IMR-90 (cell line): Measurements from ENCODE around the gene FGD3. TPM values are rescaled to one million over a fixed set of nuclear protein-coding genes. Genes with fewer than 3 reads are reported as not detected.

Experiments
- ATAC-seq: fragments of 200-7000 bp; cut with Tn5 transposase; 2 replicates; pipeline ENCODE4 v1.9.1; 2020; ENCODE audit warnings: low read depth, mild to moderate bottlenecking, moderate library complexity
- BruUV-seq: library from RNA; stranded (reverse); fragments of 400-500 nt; replicated peaks from 2 replicates; lab custom pipeline; 2021; lab: Mats Ljungman, UMichigan
- CTCF ChIA-PET: fragments of 300-600 bp; formaldehyde crosslinking; extraction: SDS; loops from one replicate; lab custom pipeline; 2021; ENCODE audit warnings: antibody characterized with exemption; lab: Yijun Ruan, JAX
- POLR2A ChIA-PET: fragments of 300-600 bp; sonication (Branson Sonifier 250); formaldehyde crosslinking; loops from one replicate; lab custom pipeline; 2022; ENCODE audit warnings: antibody characterized with exemption; ENCODE audit not compliant: unreplicated experiment; lab: Charles Lee
- DNase-seq: peaks from one replicate; pipeline ENCODE4 v3.0.0; 2013
- H2AFZ ChIP-seq: replicated peaks from 2 replicates; pipeline ENCODE3; 2013; ENCODE audit warnings: low read length, mild to moderate bottlenecking; ENCODE audit not compliant: poor library complexity
- H2AK5ac ChIP-seq: 2 replicates; pipeline ENCODE4 v1.6.1; 2013; ENCODE audit warnings: low read depth, low read length, inconsistent platforms
- H2AK9ac ChIP-seq: replicated peaks from 2 replicates; pipeline ENCODE3; 2013; ENCODE audit warnings: mild to moderate bottlenecking, low read depth, low read length, moderate library complexity; ENCODE audit not compliant: poor library complexity
- H2BK120ac ChIP-seq: 2 replicates; pipeline ENCODE4 v1.6.1; 2013; ENCODE audit warnings: low read depth, low read length, inconsistent platforms
- H2BK15ac ChIP-seq: 3 replicates; pipeline ENCODE4 v1.6.1; 2013; ENCODE audit warnings: low read depth, low read length, inconsistent platforms
- H2BK20ac ChIP-seq: 2 replicates; pipeline ENCODE4 v1.6.1; 2013; ENCODE audit warnings: low read depth, mild to moderate bottlenecking, inconsistent platforms, low read length, moderate library complexity
- H2BK5ac ChIP-seq: 2 replicates; pipeline ENCODE4 v1.6.1; 2013; ENCODE audit warnings: mild to moderate bottlenecking, low read depth, low read length, inconsistent platforms; ENCODE audit not compliant: poor library complexity, severe bottlenecking
- H3K14ac ChIP-seq: replicated peaks from 2 replicates; pipeline ENCODE4 v1.6.1; 2013; ENCODE audit warnings: low read depth, low read length, inconsistent platforms
- H3K18ac ChIP-seq: 2 replicates; pipeline ENCODE4 v1.6.1; 2013; ENCODE audit warnings: low read depth, low read length, control low read depth
- H3K23ac ChIP-seq: 2 replicates; pipeline ENCODE4 v1.6.1; 2013; ENCODE audit warnings: low read depth, low read length, inconsistent platforms
- H3K27ac ChIP-seq: 2 replicates; pipeline ENCODE4 v1.5.1; 2013; ENCODE audit warnings: mild to moderate bottlenecking, control low read depth, low read length; ENCODE audit not compliant: insufficient read depth
- H3K27me3 ChIP-seq: 2 replicates; pipeline ENCODE4 v1.6.1; 2013; ENCODE audit warnings: low read length; ENCODE audit not compliant: control insufficient read depth, insufficient read depth
- H3K36me3 ChIP-seq: 2 replicates; pipeline ENCODE4 v1.6.1; 2013; ENCODE audit warnings: low read length, mixed read lengths; ENCODE audit not compliant: control insufficient read depth, insufficient read depth
- H3K4ac ChIP-seq: 2 replicates; pipeline ENCODE4 v1.6.1; 2013; ENCODE audit warnings: low read depth, low read length, inconsistent platforms
- H3K4me1 ChIP-seq: 2 replicates; pipeline ENCODE4 v1.6.1; 2013; ENCODE audit warnings: low read length, mixed read lengths; ENCODE audit not compliant: control insufficient read depth, insufficient read depth
- H3K4me2 ChIP-seq: 2 replicates; pipeline ENCODE4 v1.6.1; 2013; ENCODE audit warnings: low read depth, mild to moderate bottlenecking, control low read depth, low read length, moderate library complexity
- H3K4me3 ChIP-seq: 2 replicates; pipeline ENCODE4 v1.5.1; 2013; ENCODE audit warnings: low read depth, mild to moderate bottlenecking, control low read depth, low read length, moderate library complexity; ENCODE audit not compliant: insufficient read depth
- H3K56ac ChIP-seq: 2 replicates; pipeline ENCODE4 v1.6.1; 2013; ENCODE audit warnings: low read length, inconsistent platforms; ENCODE audit not compliant: insufficient read depth; ENCODE audit errors: extremely low read depth
- H3K79me1 ChIP-seq, 2 experiments: 2 replicates each; pipeline ENCODE4 v1.6.1; 2013; ENCODE audit warnings: low read length in 2 of 2, inconsistent platforms in 1 of 2, low read depth in 1 of 2
- H3K9ac ChIP-seq: 2 replicates; pipeline ENCODE4 v1.6.1; 2013; ENCODE audit warnings: low read depth, low read length, control low read depth
- H3K9me1 ChIP-seq: 2 replicates; pipeline ENCODE4 v1.6.1; 2013; ENCODE audit warnings: low read length, inconsistent platforms; ENCODE audit not compliant: insufficient read depth
- H3K9me3 ChIP-seq: 2 replicates; pipeline ENCODE4 v1.6.1; 2013; ENCODE audit warnings: low read length; ENCODE audit not compliant: control insufficient read depth, insufficient read depth
- H4K20me1 ChIP-seq: 2 replicates; pipeline ENCODE4 v1.6.1; 2013; ENCODE audit warnings: low read length, inconsistent platforms; ENCODE audit not compliant: insufficient read depth
- H4K5ac ChIP-seq: 2 replicates; pipeline ENCODE4 v1.6.1; 2013; ENCODE audit warnings: mild to moderate bottlenecking, low read depth, low read length, control low read depth
- H4K8ac ChIP-seq, 2 experiments: 2 replicates each; pipeline ENCODE4 v1.6.1; 2013; ENCODE audit warnings: low read depth in 2 of 2, low read length in 2 of 2, control low read depth in 1 of 2, inconsistent platforms in 1 of 2
- H4K91ac ChIP-seq: 2 replicates; pipeline ENCODE4 v1.6.1; 2013; ENCODE audit warnings: low read depth, low read length, inconsistent platforms; ENCODE audit not compliant: insufficient read depth
- CEBPB ChIP-seq: IDR thresholded peaks from 2 replicates; pipeline ENCODE4 v1.6.1; 2012; ENCODE audit warnings: low read depth, low read length, improper control_type of control experiment
- CHD1 ChIP-seq: IDR thresholded peaks from 2 replicates; pipeline ENCODE4 v1.6.1; 2012; ENCODE audit warnings: low read depth, low read length, improper control_type of control experiment
- FOS ChIP-seq: fragments of 150-350 bp; IDR thresholded peaks from 2 replicates; pipeline ENCODE4 v1.6.1; 2016; ENCODE audit warnings: low read depth, low read length
- MAZ ChIP-seq: IDR thresholded peaks from 2 replicates; pipeline ENCODE4 v1.6.1; 2012; ENCODE audit warnings: low read depth, mild to moderate bottlenecking, low read length, improper control_type of control experiment, moderate library complexity, borderline replicate concordance
- NFE2L2 ChIP-seq: fragments of 150-350 bp; IDR thresholded peaks from 2 replicates; pipeline ENCODE4 v1.6.1; 2016; ENCODE audit warnings: low read depth, mild to moderate bottlenecking, low read length
- POLR2A ChIP-seq: IDR thresholded peaks from 2 replicates; pipeline ENCODE4 v1.6.1; 2012; ENCODE audit warnings: mild to moderate bottlenecking, low read depth, low read length
- RFX5 ChIP-seq: IDR thresholded peaks from 2 replicates; pipeline ENCODE4 v1.8.0; 2012; ENCODE audit warnings: low read depth, mild to moderate bottlenecking, low read length, moderate library complexity
- SMC3 ChIP-seq: fragments of 150-350 bp; IDR thresholded peaks from 2 replicates; pipeline ENCODE4 v1.6.1; 2016; ENCODE audit warnings: low read depth, mild to moderate bottlenecking, antibody characterized with exemption, low read length, moderate library complexity
- WGBS, 2 experiments: methylation state at CpG; one replicate each; pipeline versions ENCODE4 v1.1.5 to v1.1.7; 2013; ENCODE audit warnings: missing lambda C conversion rate in 2 of 2; ENCODE audit not compliant: insufficient read length in 1 of 2; ENCODE audit errors: extremely low coverage in 2 of 2; 5-methylcytosine and 5-hydroxymethylcytosine counted together
- dilution Hi-C: fragments of 300-500 bp; cut with HindIII; formaldehyde crosslinking; loops from one replicate; pipeline ENCODE4 v1.14.3; 2018; ENCODE audit warnings: low sequenced_read_pairs; ENCODE audit not compliant: unreplicated experiment
- in situ Hi-C: fragments of 300-500 bp; cut with MboI; formaldehyde crosslinking; loops from 3 replicates; pipeline ENCODE4 v1.14.3; 2019; ENCODE audit warnings: low sequenced_read_pairs, inconsistent platforms, mixed read lengths
- intact Hi-C: fragments of 100-400 bp; cut with micrococcal nuclease; formaldehyde crosslinking; loops from 2 replicates; pipeline ENCODE4 v1.10.0; 2022
- polyA plus RNA-seq, 3 experiments: library from polyadenylated mRNA; depleted of rRNA; stranded (reverse); fragments of >200 nt; gene quantifications; 2 replicates each; pipeline ENCODE4 v1.2.3, GENCODE V29; 2012; ENCODE audit warnings: low replicate concordance in 1 of 3
- total RNA-seq: library from RNA; depleted of rRNA; stranded (reverse); fragments of >200 nt; gene quantifications from 2 replicates; pipeline ENCODE4 v1.2.3, GENCODE V29; 2012
- TF ChIP-seq, protein P1 (sequence below): fragments of 150-350 bp; IDR thresholded peaks from 2 replicates; pipeline ENCODE4 v1.6.1; 2017; ENCODE audit warnings: mild to moderate bottlenecking, antibody characterized with exemption, low read length, low read depth
- TF ChIP-seq, protein P2 (sequence below): fragments of 150-350 bp; IDR thresholded peaks from 2 replicates; pipeline ENCODE4 v1.6.1; 2016; ENCODE audit warnings: low read depth, mild to moderate bottlenecking, low read length, moderate library complexity, borderline replicate concordance

Gene FGD3
- total and polyA plus RNA-seq, 2 of the 4 experiments (the other 2 are of a cell fraction): not detected

DNA sequence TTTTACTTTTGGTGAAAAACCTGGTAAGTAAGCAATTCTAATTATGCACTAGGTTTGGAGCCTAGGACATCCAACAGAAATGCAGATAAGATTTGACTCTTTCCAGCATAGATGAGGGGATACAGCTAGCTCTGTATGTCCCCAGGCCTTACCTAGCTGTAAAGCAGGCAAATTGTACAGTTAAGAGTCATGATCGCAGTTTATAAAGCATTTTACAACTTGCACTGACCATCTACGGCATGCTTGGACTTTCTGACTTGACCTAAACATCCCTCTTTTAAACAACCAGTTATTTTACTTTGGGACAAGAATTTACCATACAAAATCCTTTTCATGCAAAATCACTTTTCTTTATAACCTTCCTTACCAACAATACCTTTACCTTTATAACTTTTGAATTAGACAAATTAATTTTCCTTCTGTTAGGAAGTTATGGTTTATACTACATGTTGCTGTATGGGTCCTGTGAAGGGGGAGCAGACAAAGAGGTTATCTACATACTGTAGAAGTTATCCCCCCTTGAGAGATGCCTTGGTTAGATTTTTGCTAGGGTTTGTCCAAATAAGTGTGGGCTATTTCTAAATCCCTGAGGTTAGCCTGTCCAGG lies 36.8 kb downstream of the FGD3 start:
- WGBS, 2 experiments: no CpG with 5 or more reads among the region's 2 CpGs

More for the DNA sequence above, 36.8 kb downstream of the FGD3 start:
- Histone ChIP-seq H3K4ac (no peak overlapping the region), H2BK5ac (no peak overlapping the region), H4K8ac (no peak overlapping the region), H3K36me3 (no peaks in the 10 kb centered on the region), H2AK5ac (no peak overlapping the region), H2BK120ac (no peak overlapping the region), H4K5ac (no peak overlapping the region), H3K23ac (no peak overlapping the region), H3K4me1 (no peaks in the 10 kb centered on the region), H2BK20ac (no peak overlapping the region), H2BK15ac (no peak overlapping the region), H3K79me1 (no peaks in the 10 kb centered on the region), H4K91ac (no peak overlapping the region), H3K27me3 (no peaks in the 10 kb centered on the region), H2AK9ac (no peak overlapping the region), H3K9ac (no peak overlapping the region), H3K4me2 (no peak overlapping the region), H3K4me3 (no peak overlapping the region), H2AFZ (no peak overlapping the region), H3K27ac (no peak overlapping the region), H4K20me1 (no peaks in the 10 kb centered on the region), H3K18ac (no peak overlapping the region), H3K9me1 (no peaks in the 10 kb centered on the region), H3K9me3 (peaks cover 6% of the 10 kb centered on the region; the same call in 1 of the 2 replicates), H3K56ac (no peak overlapping the region), H3K14ac (no peak overlapping the region)
- POLR2A ChIA-PET: no interaction called here
- dilution Hi-C loops: no loop called here
- DNase-seq (peak; percentile 3), ATAC-seq (no peak)
- BruUV-seq: no TSS peak
- in situ Hi-C loops: no loop called here
- CTCF ChIA-PET: no interaction called here
- no peak for TF ChIP-seq CHD1
- no peak for TF ChIP-seq RFX5
- TF ChIP-seq CEBPB: no peak
- TF ChIP-seq FOS: no peak
- TF ChIP-seq, protein P1, sequence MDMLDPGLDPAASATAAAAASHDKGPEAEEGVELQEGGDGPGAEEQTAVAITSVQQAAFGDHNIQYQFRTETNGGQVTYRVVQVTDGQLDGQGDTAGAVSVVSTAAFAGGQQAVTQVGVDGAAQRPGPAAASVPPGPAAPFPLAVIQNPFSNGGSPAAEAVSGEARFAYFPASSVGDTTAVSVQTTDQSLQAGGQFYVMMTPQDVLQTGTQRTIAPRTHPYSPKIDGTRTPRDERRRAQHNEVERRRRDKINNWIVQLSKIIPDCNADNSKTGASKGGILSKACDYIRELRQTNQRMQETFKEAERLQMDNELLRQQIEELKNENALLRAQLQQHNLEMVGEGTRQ: no peak
- no peak for TF ChIP-seq MAZ
- TF ChIP-seq, protein P2, sequence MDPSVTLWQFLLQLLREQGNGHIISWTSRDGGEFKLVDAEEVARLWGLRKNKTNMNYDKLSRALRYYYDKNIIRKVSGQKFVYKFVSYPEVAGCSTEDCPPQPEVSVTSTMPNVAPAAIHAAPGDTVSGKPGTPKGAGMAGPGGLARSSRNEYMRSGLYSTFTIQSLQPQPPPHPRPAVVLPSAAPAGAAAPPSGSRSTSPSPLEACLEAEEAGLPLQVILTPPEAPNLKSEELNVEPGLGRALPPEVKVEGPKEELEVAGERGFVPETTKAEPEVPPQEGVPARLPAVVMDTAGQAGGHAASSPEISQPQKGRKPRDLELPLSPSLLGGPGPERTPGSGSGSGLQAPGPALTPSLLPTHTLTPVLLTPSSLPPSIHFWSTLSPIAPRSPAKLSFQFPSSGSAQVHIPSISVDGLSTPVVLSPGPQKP: no peak
- no peak for TF ChIP-seq SMC3
- TF ChIP-seq NFE2L2: no peak
- no peak for TF ChIP-seq POLR2A
- intact Hi-C loops: no loop called here
